ENCODE measurements around the gene IGFBP5. TPM values are rescaled to one million over a fixed set of nuclear protein-coding genes. Genes with fewer than 3 reads are reported as not detected.
A peak's percentile ranks its signal among the peaks of the same experiment; 100 is the strongest.

IGFBP5 gene
- polyA plus RNA-seq, 3 donors = not detected

GRCh38 chr2:216643986-216644659, 51.2 kb downstream of the IGFBP5 start:
- H4K20me1 ChIP-seq (ENCODE audit: insufficient read depth, low read length) = no peaks in the 10 kb centered on the region
- 77% methylated on average over 3 of the region's 5 CpGs for WGBS (ENCODE audit: insufficient coverage)
- no peak overlapping the region for H2AFZ ChIP-seq (ENCODE audit: insufficient read depth, low read depth, low read length, poor library complexity, severe bottlenecking)
- Mint-ChIP-seq H3K27ac (peak overlapping the region in 1 of 7 donors; percentile 51), H3K27me3 (ENCODE audit: low read depth in 3 of 3) (peaks cover 0 to 2% (median 2%) of the 10 kb centered on the region in 3 donors), H3K4me1 (peaks cover 3% of the 10 kb centered on the region), H3K36me3 (no peaks in the 10 kb centered on the region), H3K9me3 (peaks cover 0 to 4% (median 0%) of the 10 kb centered on the region in 7 donors), H3K4me3 (no peak overlapping the region)
- no peaks in the 10 kb centered on the region for H3K36me3 ChIP-seq (replicated peaks in 1 of 2; ENCODE audit: control insufficient read depth in 1 of 2, insufficient read depth in 2 of 2, low read length in 2 of 2)
- H3K4me2 ChIP-seq (replicated peaks; ENCODE audit: extremely low read depth, low read length, poor library complexity, severe bottlenecking) = no peak overlapping the region
- no peak for TF ChIP-seq CTCF (IDR thresholded peaks at IDR 0.05)
- H3K4me3 ChIP-seq (replicated peaks in 1 of 3; ENCODE audit: low read depth in 2 of 3, low read length in 3 of 3) = no peak overlapping the region
- no peak for DNase-seq
- H3K27me3 ChIP-seq (ENCODE audit: control insufficient read depth in 2 of 2, insufficient read depth in 2 of 2, low read length in 2 of 2) = no peaks in the 10 kb centered on the region
- H3K4me1 ChIP-seq (ENCODE audit: control insufficient read depth in 1 of 2, insufficient read depth in 2 of 2, low read length in 2 of 2) = no peaks in the 10 kb centered on the region
- H3K9me3 ChIP-seq (replicated peaks in 1 of 2; ENCODE audit: control insufficient read depth in 1 of 2, insufficient read depth in 1 of 2, low read length in 2 of 2) = no peaks in the 10 kb centered on the region
- no peak overlapping the region for H3K27ac ChIP-seq (ENCODE audit: low read depth in 1 of 2, low read length in 2 of 2)
- no peak overlapping the region for H3K9ac ChIP-seq (ENCODE audit: insufficient read depth, low read length, poor library complexity, severe bottlenecking)
- intact Hi-C loops (cut with micrococcal nuclease) = no loop called here
- no peaks in the 10 kb centered on the region for H3K79me2 ChIP-seq (ENCODE audit: insufficient read depth, low read length)

GRCh38 chr2:216637472-216637871, 57.9 kb downstream of the IGFBP5 start:
- Histone ChIP-seq H3K4me2 (replicated peaks; ENCODE audit: extremely low read depth, low read length, poor library complexity, severe bottlenecking) (no peak overlapping the region), H3K27me3 (ENCODE audit: control insufficient read depth in 2 of 2, insufficient read depth in 2 of 2, low read length in 2 of 2) (peaks cover 19 to 35% of the 10 kb centered on the region in 2 donors)

More at GRCh38 chr2:216637472-216637871, 57.9 kb downstream of the IGFBP5 start:
- Mint-ChIP-seq H3K9me3 (peaks cover 0 to 17% (median 7%) of the 10 kb centered on the region in 7 donors), H3K27me3 (ENCODE audit: low read depth in 3 of 3) (peaks cover 34 to 50% (median 46%) of the 10 kb centered on the region in 3 donors), H3K27ac (peak overlapping the region in 1 of 7 donors; percentile 41), H3K4me1 (peaks cover 43% of the 10 kb centered on the region), H3K4me3 (peak overlapping the region in 1 of 2 donors; percentile 23), H3K36me3 (peaks cover 4 to 7% of the 10 kb centered on the region in 2 donors)
- Histone ChIP-seq H3K9me3 (replicated peaks in 1 of 2; ENCODE audit: control insufficient read depth in 1 of 2, insufficient read depth in 1 of 2, low read length in 2 of 2) (no peaks in the 10 kb centered on the region), H3K27ac (ENCODE audit: low read depth in 1 of 2, low read length in 2 of 2) (no peak overlapping the region), H2AFZ (ENCODE audit: insufficient read depth, low read depth, low read length, poor library complexity, severe bottlenecking) (no peak overlapping the region), H4K20me1 (ENCODE audit: insufficient read depth, low read length) (no peaks in the 10 kb centered on the region), H3K36me3 (replicated peaks in 1 of 2; ENCODE audit: control insufficient read depth in 1 of 2, insufficient read depth in 2 of 2, low read length in 2 of 2) (no peaks in the 10 kb centered on the region), H3K4me1 (ENCODE audit: control insufficient read depth in 1 of 2, insufficient read depth in 2 of 2, low read length in 2 of 2) (peaks cover 41 to 49% of the 10 kb centered on the region in 2 donors), H3K79me2 (ENCODE audit: insufficient read depth, low read length) (no peaks in the 10 kb centered on the region), H3K9ac (ENCODE audit: insufficient read depth, low read length, poor library complexity, severe bottlenecking) (no peak overlapping the region), H3K4me3 (replicated peaks in 1 of 3; ENCODE audit: low read depth in 2 of 3, low read length in 3 of 3) (no peak overlapping the region)
- TF ChIP-seq CTCF (IDR thresholded peaks at IDR 0.05) = no peak
- no peak for DNase-seq
- 9% methylated on average over 1 of the region's 3 CpGs for WGBS (ENCODE audit: insufficient coverage)
- intact Hi-C loops (cut with micrococcal nuclease) = no loop called here

All from CD14-positive monocyte (primary cell).